Stromal cell of bone marrow (primary cell): Measurements from ENCODE around the gene MYMX.

Experiments used
- DNase-seq: peaks from one replicate; pipeline ENCODE4 v3.0.0-alpha.2; 2012; ENCODE audit warnings: low read depth

Gene MYMX

GRCh38 chr6:44264154-44265006 is 47.7 kb downstream of the MYMX start:
- no peak for DNase-seq

GRCh38 chr6:44265007-44265721 is 48.4 kb downstream of the MYMX start, which contains the start of gene NFKBIE:
TSS of gene NFKBIE (minus strand) at chr6:44265551. CDS start at chr6:44265346, 205 bp downstream.
- DNase-seq = peak; percentile 84

GRCh38 chr6:44265722-44266233 is 49.1 kb downstream of the MYMX start:
- DNase-seq = no peak

- DNase-seq = no peak
Observed at GRCh38 chr6:44266347-44266746, 49.6 kb downstream of the MYMX start.

GRCh38 chr6:44267252-44267651 is 50.5 kb downstream of the MYMX start:
- DNase-seq = no peak
